ENCODE results near the gene KCNQ1. TPM values are rescaled to one million over a fixed set of nuclear protein-coding genes. Genes with fewer than 3 reads are reported as not detected.

KCNQ1 gene
- total and polyA plus RNA-seq, 2 of the 13 experiments (the other 11 are each of a cell fraction or from before 2014, with no cell fraction given): 0.02 to 0.08 TPM

DNA sequence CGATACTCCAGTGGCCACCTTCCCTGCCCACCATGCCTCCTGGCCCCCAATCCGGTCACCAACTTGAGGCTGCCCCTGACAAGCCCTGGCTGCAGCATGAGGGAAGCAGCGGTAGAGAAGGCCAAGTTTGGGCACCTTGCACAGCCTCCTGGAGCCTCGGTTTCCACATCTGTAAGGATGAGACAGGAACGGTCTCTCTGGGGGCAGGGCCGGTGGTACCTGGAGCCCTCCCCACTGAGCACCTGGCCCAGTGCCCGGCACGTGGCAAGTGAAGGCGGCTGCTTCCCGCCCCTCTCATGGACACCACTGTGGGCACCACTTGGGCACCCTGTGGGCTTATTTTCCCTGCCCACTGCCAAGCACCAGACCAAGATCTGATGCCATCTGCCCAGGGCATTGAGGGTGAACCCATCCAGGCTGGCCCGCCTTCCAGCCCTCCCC, 363.0 kb downstream of the KCNQ1 start:
- ChIA-PET CTCF (ENCODE audit: low intra/inter-chr PET ratio, low total read pairs) (no interaction called here), POLR2A (no interaction called here)
- DNase-seq (ENCODE audit: low spot score) (no peak), FAIRE-seq (no peak), ATAC-seq (no peak)
- 44% methylated on average over 4 of the region's 11 CpGs for WGBS (ENCODE audit: low lambda C conversion rate)
- intact Hi-C loops (cut with micrococcal nuclease; ENCODE audit: unreplicated experiment) (loop anchor here (2.0 kb wide), 1 partner anchor 77 kb away; no protein-coding TSS in a partner anchor), in situ Hi-C loops (cut with HindIII; ENCODE audit: extremely low pct_ligation_motif_present, low pct_unique_long_range_greater_than_20kb) (no loop called here)
- Histone ChIP-seq H3K36me3 (replicated peaks in 1 of 2; ENCODE audit: control insufficient read depth in 1 of 2, insufficient read depth in 2 of 2, low read length in 2 of 2) (no peaks in the 10 kb centered on the region), H3K4me2 (ENCODE audit: low read depth, low read length) (no peak overlapping the region; the same call in 1 of the 2 replicates), H2AFZ (ENCODE audit: low read length) (no peak overlapping the region), H3K4me1 (ENCODE audit: insufficient read depth, low read length) (peaks cover 16% of the 10 kb centered on the region), H3K27ac (ENCODE audit: extremely low read length, insufficient read depth, low read length) (no peak overlapping the region), H3K9me3 (ENCODE audit: low read length) (peaks cover 6% of the 10 kb centered on the region; the same call in 1 of the 2 replicates), H3K27me3 (ENCODE audit: control insufficient read depth in 1 of 2, insufficient read depth in 2 of 2, low read length in 2 of 2) (peaks cover 16 to 83% of the 10 kb centered on the region in 2 experiments), H3K79me2 (ENCODE audit: insufficient read depth, low read length) (no peaks in the 10 kb centered on the region), H4K20me1 (ENCODE audit: insufficient read depth, low read length) (no peaks in the 10 kb centered on the region), H3K9ac (ENCODE audit: insufficient read depth, low read depth, low read length) (no peak overlapping the region), H3K4me3 (replicated peaks in 1 of 3; ENCODE audit: insufficient read depth in 1 of 3, low read depth in 2 of 3, low read length in 3 of 3) (peak overlapping the region in 1 of 3 experiments; percentile 48; a peak in 1 of 6 replicates)
- no TSS peak for BruUV-seq (replicated peaks)
- TF ChIP-seq GZF1 (CRISPR knock-in tag; IDR thresholded peaks at IDR 0.05) (no peak), KLF9 (CRISPR knock-in tag; IDR thresholded peaks at IDR 0.05; ENCODE audit: low read depth) (no peak), SRY (CRISPR knock-in tag; IDR thresholded peaks at IDR 0.05) (no peak), NAIF1 (CRISPR knock-in tag; IDR thresholded peaks at IDR 0.05; ENCODE audit: borderline replicate concordance) (no peak), HNRNPL (IDR thresholded peaks at IDR 0.05; ENCODE audit: low read depth, low read length) (peak; percentile 41; the same call in 1 of the 2 replicates), ZNF383 (CRISPR knock-in tag; IDR thresholded peaks at IDR 0.05; ENCODE audit: borderline replicate concordance) (no peak), ZNF530 (CRISPR knock-in tag; IDR thresholded peaks at IDR 0.05; ENCODE audit: low read depth) (no peak)
- TF ChIP-seq, protein P1, sequence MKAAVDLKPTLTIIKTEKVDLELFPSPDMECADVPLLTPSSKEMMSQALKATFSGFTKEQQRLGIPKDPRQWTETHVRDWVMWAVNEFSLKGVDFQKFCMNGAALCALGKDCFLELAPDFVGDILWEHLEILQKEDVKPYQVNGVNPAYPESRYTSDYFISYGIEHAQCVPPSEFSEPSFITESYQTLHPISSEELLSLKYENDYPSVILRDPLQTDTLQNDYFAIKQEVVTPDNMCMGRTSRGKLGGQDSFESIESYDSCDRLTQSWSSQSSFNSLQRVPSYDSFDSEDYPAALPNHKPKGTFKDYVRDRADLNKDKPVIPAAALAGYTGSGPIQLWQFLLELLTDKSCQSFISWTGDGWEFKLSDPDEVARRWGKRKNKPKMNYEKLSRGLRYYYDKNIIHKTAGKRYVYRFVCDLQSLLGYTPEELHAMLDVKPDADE (CRISPR knock-in tag; IDR thresholded peaks at IDR 0.05): no peak
- TF ChIP-seq, protein P2, sequence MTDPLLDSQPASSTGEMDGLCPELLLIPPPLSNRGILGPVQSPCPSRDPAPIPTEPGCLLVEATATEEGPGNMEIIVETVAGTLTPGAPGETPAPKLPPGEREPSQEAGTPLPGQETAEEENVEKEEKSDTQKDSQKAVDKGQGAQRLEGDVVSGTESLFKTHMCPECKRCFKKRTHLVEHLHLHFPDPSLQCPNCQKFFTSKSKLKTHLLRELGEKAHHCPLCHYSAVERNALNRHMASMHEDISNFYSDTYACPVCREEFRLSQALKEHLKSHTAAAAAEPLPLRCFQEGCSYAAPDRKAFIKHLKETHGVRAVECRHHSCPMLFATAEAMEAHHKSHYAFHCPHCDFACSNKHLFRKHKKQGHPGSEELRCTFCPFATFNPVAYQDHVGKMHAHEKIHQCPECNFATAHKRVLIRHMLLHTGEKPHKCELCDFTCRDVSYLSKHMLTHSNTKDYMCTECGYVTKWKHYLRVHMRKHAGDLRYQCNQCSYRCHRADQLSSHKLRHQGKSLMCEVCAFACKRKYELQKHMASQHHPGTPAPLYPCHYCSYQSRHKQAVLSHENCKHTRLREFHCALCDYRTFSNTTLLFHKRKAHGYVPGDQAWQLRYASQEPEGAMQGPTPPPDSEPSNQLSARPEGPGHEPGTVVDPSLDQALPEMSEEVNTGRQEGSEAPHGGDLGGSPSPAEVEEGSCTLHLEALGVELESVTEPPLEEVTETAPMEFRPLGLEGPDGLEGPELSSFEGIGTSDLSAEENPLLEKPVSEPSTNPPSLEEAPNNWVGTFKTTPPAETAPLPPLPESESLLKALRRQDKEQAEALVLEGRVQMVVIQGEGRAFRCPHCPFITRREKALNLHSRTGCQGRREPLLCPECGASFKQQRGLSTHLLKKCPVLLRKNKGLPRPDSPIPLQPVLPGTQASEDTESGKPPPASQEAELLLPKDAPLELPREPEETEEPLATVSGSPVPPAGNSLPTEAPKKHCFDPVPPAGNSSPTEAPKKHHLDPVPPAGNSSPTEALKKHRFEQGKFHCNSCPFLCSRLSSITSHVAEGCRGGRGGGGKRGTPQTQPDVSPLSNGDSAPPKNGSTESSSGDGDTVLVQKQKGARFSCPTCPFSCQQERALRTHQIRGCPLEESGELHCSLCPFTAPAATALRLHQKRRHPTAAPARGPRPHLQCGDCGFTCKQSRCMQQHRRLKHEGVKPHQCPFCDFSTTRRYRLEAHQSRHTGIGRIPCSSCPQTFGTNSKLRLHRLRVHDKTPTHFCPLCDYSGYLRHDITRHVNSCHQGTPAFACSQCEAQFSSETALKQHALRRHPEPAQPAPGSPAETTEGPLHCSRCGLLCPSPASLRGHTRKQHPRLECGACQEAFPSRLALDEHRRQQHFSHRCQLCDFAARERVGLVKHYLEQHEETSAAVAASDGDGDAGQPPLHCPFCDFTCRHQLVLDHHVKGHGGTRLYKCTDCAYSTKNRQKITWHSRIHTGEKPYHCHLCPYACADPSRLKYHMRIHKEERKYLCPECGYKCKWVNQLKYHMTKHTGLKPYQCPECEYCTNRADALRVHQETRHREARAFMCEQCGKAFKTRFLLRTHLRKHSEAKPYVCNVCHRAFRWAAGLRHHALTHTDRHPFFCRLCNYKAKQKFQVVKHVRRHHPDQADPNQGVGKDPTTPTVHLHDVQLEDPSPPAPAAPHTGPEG (CRISPR knock-in tag; IDR thresholded peaks at IDR 0.05): no peak
- TF ChIP-seq, protein P3, sequence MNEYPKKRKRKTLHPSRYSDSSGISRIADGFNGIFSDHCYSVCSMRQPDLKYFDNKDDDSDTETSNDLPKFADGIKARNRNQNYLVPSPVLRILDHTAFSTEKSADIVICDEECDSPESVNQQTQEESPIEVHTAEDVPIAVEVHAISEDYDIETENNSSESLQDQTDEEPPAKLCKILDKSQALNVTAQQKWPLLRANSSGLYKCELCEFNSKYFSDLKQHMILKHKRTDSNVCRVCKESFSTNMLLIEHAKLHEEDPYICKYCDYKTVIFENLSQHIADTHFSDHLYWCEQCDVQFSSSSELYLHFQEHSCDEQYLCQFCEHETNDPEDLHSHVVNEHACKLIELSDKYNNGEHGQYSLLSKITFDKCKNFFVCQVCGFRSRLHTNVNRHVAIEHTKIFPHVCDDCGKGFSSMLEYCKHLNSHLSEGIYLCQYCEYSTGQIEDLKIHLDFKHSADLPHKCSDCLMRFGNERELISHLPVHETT (CRISPR knock-in tag; conservative IDR thresholded peaks at IDR 0.05): no peak
- TF ChIP-seq, protein P4, sequence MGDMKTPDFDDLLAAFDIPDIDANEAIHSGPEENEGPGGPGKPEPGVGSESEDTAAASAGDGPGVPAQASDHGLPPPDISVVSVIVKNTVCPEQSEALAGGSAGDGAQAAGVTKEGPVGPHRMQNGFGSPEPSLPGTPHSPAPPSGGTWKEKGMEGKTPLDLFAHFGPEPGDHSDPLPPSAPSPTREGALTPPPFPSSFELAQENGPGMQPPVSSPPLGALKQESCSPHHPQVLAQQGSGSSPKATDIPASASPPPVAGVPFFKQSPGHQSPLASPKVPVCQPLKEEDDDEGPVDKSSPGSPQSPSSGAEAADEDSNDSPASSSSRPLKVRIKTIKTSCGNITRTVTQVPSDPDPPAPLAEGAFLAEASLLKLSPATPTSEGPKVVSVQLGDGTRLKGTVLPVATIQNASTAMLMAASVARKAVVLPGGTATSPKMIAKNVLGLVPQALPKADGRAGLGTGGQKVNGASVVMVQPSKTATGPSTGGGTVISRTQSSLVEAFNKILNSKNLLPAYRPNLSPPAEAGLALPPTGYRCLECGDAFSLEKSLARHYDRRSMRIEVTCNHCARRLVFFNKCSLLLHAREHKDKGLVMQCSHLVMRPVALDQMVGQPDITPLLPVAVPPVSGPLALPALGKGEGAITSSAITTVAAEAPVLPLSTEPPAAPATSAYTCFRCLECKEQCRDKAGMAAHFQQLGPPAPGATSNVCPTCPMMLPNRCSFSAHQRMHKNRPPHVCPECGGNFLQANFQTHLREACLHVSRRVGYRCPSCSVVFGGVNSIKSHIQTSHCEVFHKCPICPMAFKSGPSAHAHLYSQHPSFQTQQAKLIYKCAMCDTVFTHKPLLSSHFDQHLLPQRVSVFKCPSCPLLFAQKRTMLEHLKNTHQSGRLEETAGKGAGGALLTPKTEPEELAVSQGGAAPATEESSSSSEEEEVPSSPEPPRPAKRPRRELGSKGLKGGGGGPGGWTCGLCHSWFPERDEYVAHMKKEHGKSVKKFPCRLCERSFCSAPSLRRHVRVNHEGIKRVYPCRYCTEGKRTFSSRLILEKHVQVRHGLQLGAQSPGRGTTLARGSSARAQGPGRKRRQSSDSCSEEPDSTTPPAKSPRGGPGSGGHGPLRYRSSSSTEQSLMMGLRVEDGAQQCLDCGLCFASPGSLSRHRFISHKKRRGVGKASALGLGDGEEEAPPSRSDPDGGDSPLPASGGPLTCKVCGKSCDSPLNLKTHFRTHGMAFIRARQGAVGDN (CRISPR knock-in tag; IDR thresholded peaks at IDR 0.05): 0 out of 2 replicates have a peak, but pooled peaks have one; percentile 1

All from HepG2 (cell line).